SK-N-SH (cell line): ENCODE measurements around the gene HUWE1. TPM values are rescaled to one million over a fixed set of nuclear protein-coding genes. Genes with fewer than 3 reads are reported as not detected.

ENCODE experiments used
- CTCF ChIA-PET: fragments of 300-600, 350-600 bp; formaldehyde crosslinking; extraction: SDS; loops from one replicate; lab custom pipeline; 2021; lab: Yijun Ruan, JAX
- POLR2A ChIA-PET: fragments of 350-600 bp; sonication (Branson Sonifier 250); formaldehyde crosslinking; extraction: SDS; loops from one replicate; lab custom pipeline; 2020; ENCODE audit warnings: antibody characterized with exemption, inconsistent platforms; lab: Yijun Ruan, JAX
- DNase-seq: peaks from one replicate; pipeline ENCODE4 v3.0.0; 2012
- H2AFZ ChIP-seq: fragments of 200-600 bp; sonication (generic); 2 replicates; pipeline ENCODE4 v1.8.1; 2016; ENCODE audit warnings: antibody characterized with exemption, mild to moderate bottlenecking, low read depth
- H3F3A ChIP-seq: fragments of 200-600 bp; sonication (generic); replicated peaks from 2 replicates; pipeline ENCODE3; 2016; ENCODE audit warnings: antibody characterized with exemption, mild to moderate bottlenecking; ENCODE audit not compliant: insufficient read depth
- H3K27ac ChIP-seq, 2 experiments: fragments of 200-500 bp in 1 of 2; fragments of 200-600 bp in 1 of 2; sonication (Bioruptor generic) in 1 of 2; sonication (generic), shearing (Covaris generic) in 1 of 2; 2 replicates each; pipeline versions ENCODE4 v1.5.1 to v1.6.1; 2014 to 2016; ENCODE audit warnings: low read depth in 2 of 2, inconsistent platforms in 1 of 2, low read length in 1 of 2, mild to moderate bottlenecking in 1 of 2, mixed read lengths in 1 of 2
- H3K27me3 ChIP-seq: fragments of 200-600 bp; sonication (generic), shearing (Covaris generic); 2 replicates; pipeline ENCODE4 v1.6.1; 2016; ENCODE audit warnings: mixed run types; ENCODE audit not compliant: insufficient read depth
- H3K36me3 ChIP-seq, 2 experiments: fragments of 200-500 bp in 1 of 2; fragments of 200-600 bp in 1 of 2; sonication (Bioruptor generic) in 1 of 2; sonication (generic) in 1 of 2; replicated peaks in 1 of 2; 2 replicates each; pipeline versions ENCODE3 to v1.5.1; 2014 to 2016; ENCODE audit warnings: low read length in 1 of 2, mild to moderate bottlenecking in 1 of 2; ENCODE audit not compliant: insufficient read depth in 2 of 2, control insufficient read depth in 1 of 2
- H3K4me1 ChIP-seq, 2 experiments: fragments of 200-500 bp in 1 of 2; fragments of 200-600 bp in 1 of 2; sonication (Bioruptor generic) in 1 of 2; sonication (generic), shearing (Covaris generic) in 1 of 2; 2 replicates each; pipeline versions ENCODE4 v1.5.1 to v1.6.1; 2014 to 2016; ENCODE audit warnings: low read depth in 1 of 2, low read length in 1 of 2, mixed run types in 1 of 2; ENCODE audit not compliant: insufficient read depth in 2 of 2, control insufficient read depth in 1 of 2
- H3K4me2 ChIP-seq: fragments of 200-600 bp; sonication (generic), shearing (Covaris generic); 2 replicates; pipeline ENCODE4 v1.6.1; 2017; ENCODE audit warnings: mixed run types
- H3K4me3 ChIP-seq, 2 experiments: fragments of 200-500 bp in 1 of 2; fragments of 200-600 bp in 1 of 2; sonication (Bioruptor generic) in 1 of 2; sonication (generic), shearing (Covaris generic) in 1 of 2; 2 replicates each; pipeline versions ENCODE4 v1.5.1 to v1.8.1; 2014 to 2016; ENCODE audit warnings: low read depth in 2 of 2, inconsistent platforms in 1 of 2, low read length in 1 of 2, mild to moderate bottlenecking in 1 of 2, mixed read lengths in 1 of 2, moderate library complexity in 1 of 2
- H3K79me2 ChIP-seq: fragments of 200-600 bp; sonication (generic); 2 replicates; pipeline ENCODE4 v1.8.1; 2017; ENCODE audit warnings: mild to moderate bottlenecking; ENCODE audit not compliant: insufficient read depth
- H3K9ac ChIP-seq: fragments of 200-600 bp; sonication (generic); 2 replicates; pipeline ENCODE4 v1.6.1; 2017; ENCODE audit warnings: mixed run types
- H3K9me2 ChIP-seq: fragments of 200-600 bp; sonication (generic); 2 replicates; pipeline ENCODE4 v1.6.1; 2017; ENCODE audit warnings: mixed run types
- H3K9me3 ChIP-seq: fragments of 200-600 bp; sonication (generic); 2 replicates; pipeline ENCODE4 v1.6.1; 2017; ENCODE audit warnings: mixed run types, mild to moderate bottlenecking, moderate library complexity
- H4K20me1 ChIP-seq: fragments of 200-600 bp; sonication (generic); 2 replicates; pipeline ENCODE4 v1.6.1; 2017; ENCODE audit warnings: mild to moderate bottlenecking, mixed run types; ENCODE audit not compliant: insufficient read depth
- CHD2 ChIP-seq: fragments of 150-350 bp; IDR thresholded peaks from 2 replicates; pipeline ENCODE4 v1.6.1; 2018; ENCODE audit warnings: low read length; ENCODE audit not compliant: partially characterized antibody
- ELF1 ChIP-seq: IDR thresholded peaks from 2 replicates; pipeline ENCODE4 v1.4.0; 2012
- EP300 ChIP-seq, 2 experiments: IDR thresholded peaks; 2 replicates each; pipeline versions ENCODE4 v1.4.0 to v1.6.1; 2012; ENCODE audit warnings: borderline replicate concordance in 1 of 2, low read depth in 1 of 2, low read length in 1 of 2
- MEF2A ChIP-seq: IDR thresholded peaks from 2 replicates; pipeline ENCODE4 v1.4.0; 2012; ENCODE audit warnings: low read depth, borderline replicate concordance
- TAF1 ChIP-seq: IDR thresholded peaks from 2 replicates; pipeline ENCODE4 v1.6.1; 2012; ENCODE audit warnings: low read depth, mild to moderate bottlenecking, low read length, moderate library complexity, borderline replicate concordance
- TCF12 ChIP-seq: IDR thresholded peaks from 2 replicates; pipeline ENCODE4 v1.4.0; 2012
- WGBS: methylation state at CpG from one replicate; pipeline ENCODE4 v1.1.6; 2017; ENCODE audit warnings: low lambda C conversion rate; 5-methylcytosine and 5-hydroxymethylcytosine counted together
- polyA plus RNA-seq, 3 experiments: library from polyadenylated mRNA; depleted of rRNA; stranded (reverse); fragments of >200 nt; gene quantifications; 2 replicates each; pipeline ENCODE4 v1.2.3, GENCODE V29; 2012
- TF ChIP-seq, protein P1 (sequence below): fragments of 150-350 bp; IDR thresholded peaks from 2 replicates; pipeline ENCODE4 v1.6.1; 2017; ENCODE audit warnings: antibody characterized with exemption, low read length, low read depth, borderline replicate concordance
- TF ChIP-seq, protein P2 (sequence below): IDR thresholded peaks from 2 replicates; pipeline ENCODE4 v1.4.0; 2012; ENCODE audit warnings: low read depth
- TF ChIP-seq, protein P3 (sequence below): IDR thresholded peaks from 2 replicates; pipeline ENCODE4 v1.4.0; 2012; ENCODE audit warnings: low read depth, borderline replicate concordance

Gene HUWE1
- polyA plus RNA-seq, 1 of the 3 experiments (the other 2 are of a cell fraction) = 43.4 TPM

DNA sequence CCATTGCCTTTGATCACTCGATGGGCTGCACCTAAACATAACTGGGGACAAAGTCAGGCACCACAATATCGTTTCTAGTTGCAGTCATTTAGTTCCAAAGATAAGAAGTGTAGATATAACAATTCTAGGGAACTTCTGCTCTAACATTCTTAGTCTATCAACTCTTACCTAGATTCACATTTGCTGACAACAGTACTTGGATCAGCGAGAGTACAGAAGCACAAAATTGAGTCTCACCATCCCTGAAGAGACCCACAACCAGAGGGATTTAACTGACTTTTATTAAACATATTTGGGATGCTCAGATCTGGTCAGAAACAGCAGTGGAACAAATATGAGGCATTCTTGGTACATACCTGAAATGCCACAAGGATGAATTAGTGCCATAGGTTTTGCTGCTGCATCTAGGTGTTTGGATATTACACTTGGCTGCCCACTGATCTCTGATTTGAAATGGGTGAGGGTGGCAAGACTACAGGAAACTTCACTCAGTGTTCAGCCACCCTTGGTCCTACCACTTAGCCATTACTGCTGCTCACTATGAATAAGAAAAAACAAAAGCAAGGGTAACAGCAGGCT is 28.9 kb upstream of the HUWE1 start:
- Histone ChIP-seq H2AFZ (no peak overlapping the region), H3K9me3 (no peaks in the 10 kb centered on the region), H3F3A (no peaks in the 10 kb centered on the region), H3K79me2 (no peaks in the 10 kb centered on the region), H3K27ac (no peak overlapping the region), H3K9ac (no peak overlapping the region), H3K36me3 (no peaks in the 10 kb centered on the region), H4K20me1 (no peaks in the 10 kb centered on the region), H3K27me3 (no peaks in the 10 kb centered on the region; the same call in 1 of the 2 replicates), H3K4me1 (no peaks in the 10 kb centered on the region)
- ChIA-PET POLR2A (no interaction called here), CTCF (no interaction called here)
- WGBS = 17% methylated on average over 3 of the region's 3 CpGs
- DNase-seq = no peak
- TF ChIP-seq, protein P1, sequence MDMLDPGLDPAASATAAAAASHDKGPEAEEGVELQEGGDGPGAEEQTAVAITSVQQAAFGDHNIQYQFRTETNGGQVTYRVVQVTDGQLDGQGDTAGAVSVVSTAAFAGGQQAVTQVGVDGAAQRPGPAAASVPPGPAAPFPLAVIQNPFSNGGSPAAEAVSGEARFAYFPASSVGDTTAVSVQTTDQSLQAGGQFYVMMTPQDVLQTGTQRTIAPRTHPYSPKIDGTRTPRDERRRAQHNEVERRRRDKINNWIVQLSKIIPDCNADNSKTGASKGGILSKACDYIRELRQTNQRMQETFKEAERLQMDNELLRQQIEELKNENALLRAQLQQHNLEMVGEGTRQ = no peak
- no peak for TF ChIP-seq CHD2
- no peak for TF ChIP-seq TCF12
- no peak for TF ChIP-seq TAF1
- no peak for TF ChIP-seq ELF1
- no peak for TF ChIP-seq EP300 (IDR thresholded peaks at IDR 0.05; ENCODE audit: borderline replicate concordance in 1 of 2, low read depth in 1 of 2, low read length in 1 of 2)
- TF ChIP-seq, protein P2, sequence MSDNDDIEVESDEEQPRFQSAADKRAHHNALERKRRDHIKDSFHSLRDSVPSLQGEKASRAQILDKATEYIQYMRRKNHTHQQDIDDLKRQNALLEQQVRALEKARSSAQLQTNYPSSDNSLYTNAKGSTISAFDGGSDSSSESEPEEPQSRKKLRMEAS = no peak
- TF ChIP-seq, all 33 proteins: peak for 0
- H3K9me2 ChIP-seq = no peaks in the 10 kb centered on the region
- no peak overlapping the region for H3K4me3 ChIP-seq
- H3K4me2 ChIP-seq = no peak overlapping the region

DNA sequence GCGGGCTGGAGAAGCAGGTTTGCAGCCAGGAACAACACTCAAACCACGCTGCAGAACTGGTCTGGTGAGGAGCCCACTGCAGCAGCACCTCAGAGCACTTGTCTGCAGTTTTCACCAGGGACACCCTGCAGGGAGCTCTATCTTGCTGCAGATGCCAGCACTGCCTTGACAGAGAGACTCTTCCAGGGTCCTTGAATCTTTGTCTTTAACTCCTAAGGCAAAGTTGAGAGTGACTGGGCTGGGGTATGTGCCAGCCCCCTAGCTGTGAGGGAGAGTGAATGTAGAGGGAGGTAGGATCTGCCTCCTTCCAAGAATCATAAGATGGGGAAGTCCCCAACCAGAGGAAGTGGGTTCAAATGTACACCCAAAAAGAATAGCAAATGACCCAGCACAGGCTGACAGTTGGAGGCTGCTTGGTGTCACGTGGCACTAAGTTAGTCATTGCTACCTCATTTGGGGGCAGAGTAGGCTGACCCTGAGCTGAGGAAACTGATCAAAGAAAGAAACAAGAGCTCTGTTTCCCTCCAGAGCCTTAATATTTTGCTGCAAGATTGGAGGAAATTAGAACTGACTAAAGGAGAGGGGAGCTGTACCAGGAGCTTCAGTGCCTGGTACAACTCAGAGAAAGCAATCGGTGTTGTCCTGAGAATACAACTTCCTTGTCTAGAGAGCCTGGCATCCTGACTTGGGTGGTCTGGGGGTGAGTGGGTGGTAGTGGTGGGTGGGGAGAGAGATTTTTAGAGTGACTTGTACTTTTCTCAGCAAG is 28.2 kb upstream of the HUWE1 start:
- no peak for TF ChIP-seq MEF2A
- TF ChIP-seq, protein P3, sequence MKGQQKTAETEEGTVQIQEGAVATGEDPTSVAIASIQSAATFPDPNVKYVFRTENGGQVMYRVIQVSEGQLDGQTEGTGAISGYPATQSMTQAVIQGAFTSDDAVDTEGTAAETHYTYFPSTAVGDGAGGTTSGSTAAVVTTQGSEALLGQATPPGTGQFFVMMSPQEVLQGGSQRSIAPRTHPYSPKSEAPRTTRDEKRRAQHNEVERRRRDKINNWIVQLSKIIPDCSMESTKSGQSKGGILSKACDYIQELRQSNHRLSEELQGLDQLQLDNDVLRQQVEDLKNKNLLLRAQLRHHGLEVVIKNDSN = peak; percentile 52; the same call in 1 of the 2 replicates
- no peaks in the 10 kb centered on the region for H3K4me1 ChIP-seq
- H3K9me2 ChIP-seq = no peaks in the 10 kb centered on the region
- H3K4me3 ChIP-seq = no peak overlapping the region
- no peaks in the 10 kb centered on the region for H3K9me3 ChIP-seq
- 38% methylated on average over 4 of the region's 4 CpGs for WGBS
- no peak overlapping the region for H3K4me2 ChIP-seq
- no peak for DNase-seq
- CTCF ChIA-PET = no interaction called here
- H3K27me3 ChIP-seq = no peaks in the 10 kb centered on the region; the same call in 1 of the 2 replicates
- H3F3A ChIP-seq = no peaks in the 10 kb centered on the region
- no peaks in the 10 kb centered on the region for H4K20me1 ChIP-seq
- H3K36me3 ChIP-seq = no peaks in the 10 kb centered on the region
- no peak overlapping the region for H3K27ac ChIP-seq
- H3K79me2 ChIP-seq = no peaks in the 10 kb centered on the region
- H3K9ac ChIP-seq = no peak overlapping the region
- POLR2A ChIA-PET = no interaction called here
- H2AFZ ChIP-seq = no peak overlapping the region
